Activated naive CD8-positive, alpha-beta T cell treated with anti-CD3 and anti-CD28 coated beads, Interleukin-2, amount 50 U/mL, for 24 hours (primary cell): ENCODE measurements around the gene NUP54.

Experiments
- ATAC-seq: fragments of 150-1000 bp; cut with Tn5 transposase; one replicate; pipeline ENCODE4 v1.10.0; 2021
- DNase-seq: peaks from one replicate; pipeline ENCODE4 v3.0.0; 2021
- H3K27ac Mint-ChIP-seq: one replicate; pipeline ENCODE4 v1.8.0; 2021; ENCODE audit warnings: mild to moderate bottlenecking, mixed read lengths
- H3K27me3 Mint-ChIP-seq: one replicate; pipeline ENCODE4 v1.8.0; 2021; ENCODE audit warnings: mixed read lengths
- H3K36me3 Mint-ChIP-seq: one replicate; pipeline ENCODE4 v1.8.0; 2021; ENCODE audit warnings: low read depth, mixed read lengths
- H3K4me1 Mint-ChIP-seq: one replicate; pipeline ENCODE4 v1.8.0; 2021; ENCODE audit warnings: mixed read lengths
- H3K4me3 Mint-ChIP-seq: one replicate; pipeline ENCODE4 v1.8.0; 2021; ENCODE audit warnings: mild to moderate bottlenecking, moderate library complexity, mixed read lengths
- H3K9me3 Mint-ChIP-seq: one replicate; pipeline ENCODE4 v1.8.0; 2021; ENCODE audit warnings: mixed read lengths

NUP54 gene

GRCh38 chr4:76174216-76174615, 26.0 kb upstream of the NUP54 start:
- no peaks in the 10 kb centered on the region for H3K4me1 Mint-ChIP-seq
- H3K9me3 Mint-ChIP-seq, result no peaks in the 10 kb centered on the region
- DNase-seq (no peak), ATAC-seq (no peak)
- no peak overlapping the region for H3K4me3 Mint-ChIP-seq
- no peaks in the 10 kb centered on the region for H3K36me3 Mint-ChIP-seq
- H3K27me3 Mint-ChIP-seq, result no peaks in the 10 kb centered on the region
- no peak overlapping the region for H3K27ac Mint-ChIP-seq

- peaks cover 2% of the 10 kb centered on the region for H3K36me3 Mint-ChIP-seq
- no peak for DNase-seq
- no peak overlapping the region for H3K27ac Mint-ChIP-seq
- no peaks in the 10 kb centered on the region for H3K9me3 Mint-ChIP-seq
- no peaks in the 10 kb centered on the region for H3K27me3 Mint-ChIP-seq
- no peaks in the 10 kb centered on the region for H3K4me1 Mint-ChIP-seq
- no peak overlapping the region for H3K4me3 Mint-ChIP-seq
- ATAC-seq, result no peak
These were observed 20.5 kb upstream of the NUP54 start for GRCh38 chr4:76168688-76169087.

- no peaks in the 10 kb centered on the region for H3K27me3 Mint-ChIP-seq
- ATAC-seq (no peak), DNase-seq (no peak)
- peaks cover 3% of the 10 kb centered on the region for H3K36me3 Mint-ChIP-seq
- H3K4me1 Mint-ChIP-seq, result no peaks in the 10 kb centered on the region
- no peaks in the 10 kb centered on the region for H3K9me3 Mint-ChIP-seq
- H3K27ac Mint-ChIP-seq, result no peak overlapping the region
- no peak overlapping the region for H3K4me3 Mint-ChIP-seq
These were observed 18.3 kb upstream of the NUP54 start for GRCh38 chr4:76166480-76166879.

DNA sequence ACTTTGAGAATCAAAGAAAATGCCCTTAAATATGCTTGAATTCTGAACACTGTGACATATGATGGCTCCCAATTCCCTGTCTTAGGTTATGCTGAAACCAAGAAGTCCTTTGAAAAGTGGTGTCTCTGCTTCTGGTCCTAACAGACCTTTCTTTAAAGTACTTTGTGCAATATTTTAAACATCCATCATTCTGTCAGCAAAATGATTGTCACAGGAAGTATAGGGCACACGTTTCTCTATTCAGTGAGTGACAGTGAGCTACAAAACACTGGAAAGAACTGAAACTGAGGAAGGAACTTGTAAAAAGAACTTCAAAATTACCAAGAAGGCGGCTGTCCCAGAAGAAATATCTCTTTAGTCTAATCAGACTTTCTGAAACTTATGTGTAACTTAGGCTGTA, 12.2 kb upstream of the NUP54 start:
- ATAC-seq (no peak), DNase-seq (no peak)
- Mint-ChIP-seq H3K4me3 (no peak overlapping the region), H3K9me3 (no peaks in the 10 kb centered on the region), H3K27me3 (no peaks in the 10 kb centered on the region), H3K4me1 (no peaks in the 10 kb centered on the region), H3K36me3 (peaks cover 9% of the 10 kb centered on the region), H3K27ac (no peak overlapping the region)

DNA sequence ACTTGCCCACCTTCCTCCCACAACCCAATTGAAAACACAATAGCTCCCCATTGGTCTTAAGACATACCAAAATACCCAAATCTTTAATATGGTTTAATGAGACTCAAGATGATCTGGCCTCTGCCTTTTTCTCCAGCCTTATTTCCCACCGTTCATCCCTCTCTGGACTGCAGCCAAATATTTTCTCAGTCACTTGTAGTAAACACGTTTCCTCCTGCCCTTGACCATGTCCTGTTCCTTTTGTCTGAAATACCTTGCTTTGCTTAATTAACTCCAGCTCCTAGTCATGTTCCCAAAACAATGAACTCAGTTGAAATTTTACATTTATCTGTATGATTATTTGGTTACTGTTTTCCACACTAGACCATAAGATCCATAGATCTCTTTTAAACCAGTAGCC, 8.4 kb upstream of the NUP54 start:
- DNase-seq, result no peak
- Mint-ChIP-seq H3K4me1 (no peaks in the 10 kb centered on the region), H3K36me3 (peaks cover 5% of the 10 kb centered on the region), H3K27me3 (no peaks in the 10 kb centered on the region), H3K4me3 (no peak overlapping the region), H3K27ac (no peak overlapping the region), H3K9me3 (peaks cover 5% of the 10 kb centered on the region)
- ATAC-seq, result no peak

- Mint-ChIP-seq H3K27ac (no peak overlapping the region), H3K4me1 (no peaks in the 10 kb centered on the region), H3K36me3 (peaks cover 1% of the 10 kb centered on the region), H3K9me3 (peaks cover 5% of the 10 kb centered on the region), H3K27me3 (no peaks in the 10 kb centered on the region), H3K4me3 (no peak overlapping the region)
- no peak for ATAC-seq
- DNase-seq, result no peak
These were observed 7.8 kb upstream of the NUP54 start for GRCh38 chr4:76155979-76156378.

DNA sequence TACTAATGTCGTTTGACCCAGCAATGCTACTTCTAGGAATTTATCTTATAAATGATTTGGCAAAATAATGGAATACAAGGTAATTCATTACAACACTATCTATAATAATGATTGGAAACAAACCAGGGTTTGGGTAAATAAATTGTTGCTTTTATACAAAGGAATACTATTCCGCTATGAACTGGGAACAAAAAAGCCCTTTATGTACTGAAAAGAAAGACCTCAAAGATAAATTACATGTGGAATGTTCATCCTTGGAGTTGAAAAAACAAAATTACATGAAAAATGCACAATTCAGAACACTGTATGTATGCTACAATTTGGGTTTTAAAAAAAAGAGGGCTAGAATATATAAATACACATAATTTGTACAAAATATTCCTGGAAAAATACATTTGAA, 5.2 kb upstream of the NUP54 start:
- ATAC-seq, result no peak
- peaks cover 11% of the 10 kb centered on the region for H3K4me1 Mint-ChIP-seq
- H3K27ac Mint-ChIP-seq, result no peak overlapping the region
- H3K27me3 Mint-ChIP-seq, result no peaks in the 10 kb centered on the region
- H3K36me3 Mint-ChIP-seq, result no peaks in the 10 kb centered on the region
- DNase-seq, result no peak
- H3K4me3 Mint-ChIP-seq, result no peak overlapping the region
- H3K9me3 Mint-ChIP-seq, result peaks cover 5% of the 10 kb centered on the region

DNA sequence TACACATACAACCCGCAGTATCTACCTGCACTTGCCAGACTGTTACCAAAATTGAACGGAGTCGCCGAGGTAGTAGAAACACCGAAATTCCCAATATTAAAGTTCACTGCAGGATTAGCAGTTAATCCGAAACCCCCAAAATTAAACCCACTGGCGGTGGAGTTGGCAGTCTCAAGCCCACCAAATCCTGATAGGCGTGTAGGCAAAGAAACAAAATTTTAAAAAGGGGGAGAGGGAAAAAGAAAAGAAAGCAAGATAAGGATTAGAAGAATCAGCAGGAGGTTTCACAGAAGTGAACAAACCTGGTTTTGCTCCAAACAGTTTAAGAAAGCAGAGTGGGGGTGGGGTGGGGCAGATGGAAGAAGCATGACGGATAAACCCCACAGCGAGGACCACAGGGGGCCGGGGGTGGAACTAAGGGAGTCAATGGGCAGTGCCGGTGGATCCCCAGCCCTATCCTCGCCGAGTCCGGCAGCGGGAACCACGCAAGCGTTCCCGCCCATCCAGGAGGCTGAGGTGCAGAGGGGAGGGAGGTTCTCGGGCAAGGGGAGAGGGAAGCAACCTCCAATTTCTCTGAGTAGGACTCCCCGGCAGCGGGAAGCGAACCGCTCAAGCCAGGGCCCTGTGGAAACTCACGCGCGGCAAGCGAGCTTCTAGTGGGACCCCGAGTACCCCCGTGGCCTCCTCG, 599 bp downstream of the NUP54 start:
- H3K27ac Mint-ChIP-seq, result peak overlapping the region; percentile 95
- H3K36me3 Mint-ChIP-seq, result peaks cover 21% of the 10 kb centered on the region
- H3K9me3 Mint-ChIP-seq, result no peaks in the 10 kb centered on the region
- no peaks in the 10 kb centered on the region for H3K27me3 Mint-ChIP-seq
- peak overlapping the region; percentile 97 for H3K4me3 Mint-ChIP-seq
- DNase-seq, result peak; percentile 62
- H3K4me1 Mint-ChIP-seq, result peaks cover 34% of the 10 kb centered on the region
- ATAC-seq, result peak; percentile 77

DNA sequence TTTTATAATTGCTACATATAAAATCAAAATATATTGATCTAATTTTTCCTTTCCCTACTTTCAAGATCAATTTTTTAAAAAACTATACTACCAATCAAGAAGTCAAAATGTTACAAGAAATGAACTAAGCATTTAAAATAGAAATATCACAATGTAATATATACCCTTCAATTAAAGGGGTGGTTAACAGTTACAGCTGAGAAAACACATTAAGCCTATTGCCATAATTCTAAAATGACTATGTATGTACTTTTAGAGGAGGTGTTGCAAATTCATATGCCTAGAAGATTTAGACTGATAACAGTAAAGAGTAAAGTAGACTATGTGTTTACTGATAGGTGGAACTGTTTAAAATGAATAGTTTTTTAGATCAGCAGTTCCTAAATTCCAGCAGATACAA, 3.7 kb downstream of the NUP54 start:
- no peak for DNase-seq
- Mint-ChIP-seq H3K9me3 (no peaks in the 10 kb centered on the region), H3K27ac (no peak overlapping the region), H3K27me3 (no peaks in the 10 kb centered on the region), H3K4me3 (no peak overlapping the region), H3K4me1 (peaks cover 36% of the 10 kb centered on the region), H3K36me3 (peaks cover 44% of the 10 kb centered on the region)
- no peak for ATAC-seq

GRCh38 chr4:76141241-76141640, 7.0 kb downstream of the NUP54 start:
- Mint-ChIP-seq H3K9me3 (no peaks in the 10 kb centered on the region), H3K4me3 (no peak overlapping the region), H3K27me3 (no peaks in the 10 kb centered on the region), H3K36me3 (peaks cover 59% of the 10 kb centered on the region), H3K4me1 (peaks cover 18% of the 10 kb centered on the region), H3K27ac (no peak overlapping the region)
- no peak for ATAC-seq
- DNase-seq, result no peak

GRCh38 chr4:76127754-76128153, 20.4 kb downstream of the NUP54 start:
- ATAC-seq, result no peak
- Mint-ChIP-seq H3K27me3 (no peaks in the 10 kb centered on the region), H3K4me1 (no peaks in the 10 kb centered on the region), H3K9me3 (no peaks in the 10 kb centered on the region), H3K4me3 (no peak overlapping the region), H3K36me3 (peaks cover 55% of the 10 kb centered on the region), H3K27ac (no peak overlapping the region)
- no peak for DNase-seq

DNA sequence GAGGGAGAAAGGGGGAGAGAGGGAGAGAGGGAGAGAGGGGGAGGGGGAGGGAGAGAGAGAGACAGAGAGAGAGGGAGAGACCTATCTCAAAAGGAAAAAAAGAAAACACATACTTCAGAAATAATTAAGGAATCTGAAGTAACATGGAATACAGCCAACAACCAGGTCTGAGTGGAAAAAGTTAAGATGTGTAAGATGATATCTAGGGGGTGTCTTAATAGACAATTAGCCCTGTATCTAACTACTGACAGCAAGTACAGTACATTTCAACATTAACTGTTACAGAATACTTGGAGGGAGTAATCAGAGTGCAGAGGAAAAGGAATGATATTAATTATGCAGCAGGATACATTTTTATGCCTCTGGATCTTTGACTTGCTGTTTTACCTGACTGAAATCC, 22.4 kb downstream of the NUP54 start:
- DNase-seq (no peak), ATAC-seq (no peak)
- Mint-ChIP-seq H3K9me3 (no peaks in the 10 kb centered on the region), H3K4me1 (no peaks in the 10 kb centered on the region), H3K27ac (no peak overlapping the region), H3K4me3 (no peak overlapping the region), H3K27me3 (no peaks in the 10 kb centered on the region), H3K36me3 (peaks cover 64% of the 10 kb centered on the region)

- no peak overlapping the region for H3K4me3 Mint-ChIP-seq
- no peak overlapping the region for H3K27ac Mint-ChIP-seq
- no peak for DNase-seq
- H3K36me3 Mint-ChIP-seq, result peaks cover 68% of the 10 kb centered on the region
- no peaks in the 10 kb centered on the region for H3K4me1 Mint-ChIP-seq
- no peaks in the 10 kb centered on the region for H3K9me3 Mint-ChIP-seq
- no peak for ATAC-seq
- H3K27me3 Mint-ChIP-seq, result no peaks in the 10 kb centered on the region
These were observed 28.0 kb downstream of the NUP54 start for GRCh38 chr4:76120199-76120598.

GRCh38 chr4:76117536-76117935, 30.7 kb downstream of the NUP54 start:
- Mint-ChIP-seq H3K9me3 (no peaks in the 10 kb centered on the region), H3K4me3 (no peak overlapping the region), H3K27me3 (no peaks in the 10 kb centered on the region), H3K27ac (no peak overlapping the region), H3K4me1 (no peaks in the 10 kb centered on the region), H3K36me3 (peaks cover 61% of the 10 kb centered on the region)
- ATAC-seq, result no peak
- no peak for DNase-seq

DNA sequence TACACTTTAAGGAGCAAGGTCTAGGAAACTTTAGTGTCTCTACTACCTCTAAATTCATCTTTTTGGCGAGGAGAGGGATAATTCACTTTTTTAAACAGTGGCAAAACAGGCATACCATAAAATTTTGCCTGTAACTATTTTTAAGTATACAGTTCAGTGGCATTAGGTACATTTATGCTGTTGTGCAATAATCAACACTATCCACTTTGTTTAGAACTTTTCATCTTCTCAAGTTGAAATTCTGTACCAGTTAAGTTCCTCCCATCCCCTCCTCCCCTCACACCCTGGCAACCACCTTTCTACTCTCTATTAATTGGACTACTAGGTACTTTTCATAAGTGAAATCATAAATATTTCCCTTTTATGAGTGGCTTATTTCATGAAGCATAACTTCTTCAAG, 31.4 kb downstream of the NUP54 start:
- Mint-ChIP-seq H3K36me3 (peaks cover 62% of the 10 kb centered on the region), H3K4me3 (no peak overlapping the region)
- ATAC-seq, result no peak

More for the DNA sequence above, 31.4 kb downstream of the NUP54 start:
- Mint-ChIP-seq H3K4me1 (no peaks in the 10 kb centered on the region), H3K27me3 (no peaks in the 10 kb centered on the region), H3K9me3 (no peaks in the 10 kb centered on the region), H3K27ac (no peak overlapping the region)
- DNase-seq, result no peak
